AG04449 (cell line): ENCODE results near the gene DLGAP1.

Experiments
- CTCF ChIA-PET: fragments of 350-600 bp; formaldehyde crosslinking; extraction: SDS; loops from one replicate; lab custom pipeline; 2021; ENCODE audit warnings: antibody characterized with exemption; lab: Yijun Ruan, JAX
- POLR2A ChIA-PET: fragments of 400-600, 350-600 bp; formaldehyde crosslinking; extraction: SDS; loops from one replicate; lab custom pipeline; 2020; ENCODE audit warnings: antibody characterized with exemption, inconsistent platforms; lab: Yijun Ruan, JAX
- DNase-seq: peaks from one replicate; pipeline ENCODE4 v3.0.0-alpha.2; 2010; ENCODE audit warnings: low read depth, low spot score
- H3K4me3 ChIP-seq: 2 replicates; pipeline ENCODE4 v1.5.1; 2011; ENCODE audit warnings: low read depth, mild to moderate bottlenecking, control low read depth, low read length
- CTCF ChIP-seq: IDR thresholded peaks from one replicate; pipeline ENCODE4 v1.5.1; 2011; ENCODE audit warnings: mild to moderate bottlenecking, moderate library complexity, low read length, control low read depth, inconsistent platforms; ENCODE audit not compliant: insufficient read depth; ENCODE audit errors: missing control alignments

Gene DLGAP1

DNA sequence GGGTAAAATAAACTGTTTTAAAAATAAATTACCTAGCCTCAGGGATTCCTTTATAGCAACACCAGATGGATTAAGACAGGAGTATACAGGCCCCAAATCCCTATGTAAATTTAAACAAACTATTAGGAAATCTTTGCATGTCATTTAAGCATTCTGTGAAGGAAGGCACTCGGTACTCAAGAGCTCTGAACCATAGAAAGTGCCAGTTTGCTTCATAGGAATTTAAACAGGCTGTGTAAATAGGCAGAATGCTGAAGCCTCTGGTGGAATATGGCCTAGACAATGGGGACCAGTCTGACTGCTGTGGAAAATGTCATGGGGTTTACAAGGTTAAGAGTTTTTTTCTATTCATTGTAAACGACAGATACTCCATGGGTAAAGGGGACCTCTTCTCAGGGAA lies 377.4 kb downstream of the DLGAP1 start:
- H3K4me3 ChIP-seq: no peak overlapping the region
- POLR2A ChIA-PET: no interaction called here
- CTCF ChIA-PET: interaction anchor here (1.2 kb wide), 1 partner anchor 9 kb away, joined by 4 read pairs; no protein-coding TSS in a partner anchor
- DNase-seq: no peak
- TF ChIP-seq CTCF: no peak

DNA sequence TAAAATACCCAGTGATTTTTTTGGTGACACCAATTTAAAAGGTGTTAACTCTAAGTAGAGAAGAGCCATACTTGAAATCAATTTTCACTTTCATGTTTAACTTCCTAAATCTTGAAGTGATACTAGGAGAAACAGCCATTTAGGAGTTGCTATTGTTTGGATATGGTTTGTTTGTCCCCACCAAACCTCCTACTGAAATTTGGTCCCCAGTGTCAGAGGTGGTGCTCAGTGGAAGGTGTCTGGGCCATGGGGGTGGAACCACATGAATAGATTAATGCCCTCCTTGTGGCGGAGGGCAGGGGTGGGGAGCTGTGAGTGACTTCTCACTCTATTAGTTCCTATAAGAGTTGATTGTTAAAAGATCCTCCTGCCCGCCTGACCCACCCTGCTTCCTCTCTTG lies 377.9 kb downstream of the DLGAP1 start:
- TF ChIP-seq CTCF: no peak
- DNase-seq: no peak
- no peak overlapping the region for H3K4me3 ChIP-seq
- ChIA-PET CTCF (no interaction called here), POLR2A (no interaction called here)

GRCh38 chr18:4074647-4075046 lies 380.5 kb downstream of the DLGAP1 start:
- ChIA-PET CTCF (interaction anchor here (2.4 kb wide), 1 partner anchor 16 kb away, joined by 5 read pairs; no protein-coding TSS in a partner anchor), POLR2A (no interaction called here)
- DNase-seq: no peak
- TF ChIP-seq CTCF: no peak
- no peak overlapping the region for H3K4me3 ChIP-seq

- TF ChIP-seq CTCF: no peak
- POLR2A ChIA-PET: no interaction called here
- CTCF ChIA-PET: interaction anchor here (0.8 to 2.0 kb wide), 8 partner anchors 9 to 787 kb away, joined by 3 to 13 read pairs (median 4); no protein-coding TSS in a partner anchor
- DNase-seq: no peak
- H3K4me3 ChIP-seq: no peak overlapping the region
Measured at GRCh38 chr18:4069183-4069582, 385.9 kb downstream of the DLGAP1 start.

GRCh38 chr18:4068552-4069158 lies 386.5 kb downstream of the DLGAP1 start:
- POLR2A ChIA-PET: no interaction called here
- DNase-seq: no peak
- H3K4me3 ChIP-seq: no peak overlapping the region
- TF ChIP-seq CTCF: peak; percentile 68
- CTCF ChIA-PET: interaction anchor here (0.8 to 2.0 kb wide), 7 partner anchors 10 to 786 kb away, joined by 3 to 13 read pairs (median 3); no protein-coding TSS in a partner anchor

GRCh38 chr18:4063545-4063944 lies 391.6 kb downstream of the DLGAP1 start:
- no peak for TF ChIP-seq CTCF
- no peak overlapping the region for H3K4me3 ChIP-seq
- CTCF ChIA-PET: no interaction called here
- DNase-seq: no peak
- POLR2A ChIA-PET: no interaction called here
